HEK293 (cell line): ENCODE results near the gene PAK3.

Experiments used
- CTCF ChIA-PET: fragments of 350-600 bp; formaldehyde crosslinking; extraction: SDS; loops from one replicate; lab custom pipeline; 2021; ENCODE audit warnings: antibody characterized with exemption; lab: Yijun Ruan, JAX
- POLR2A ChIA-PET: fragments of 300-600 bp; formaldehyde crosslinking; extraction: SDS; loops from one replicate; lab custom pipeline; 2020; ENCODE audit warnings: antibody characterized with exemption, inconsistent platforms; lab: Yijun Ruan, JAX
- H3K27ac ChIP-seq: fragments of 200-500 bp; sonication (Bioruptor generic); 2 replicates; pipeline ENCODE4 v1.5.1; 2014; ENCODE audit warnings: low read depth, low read length, control low read depth, inconsistent platforms; ENCODE audit errors: extremely low read depth
- H3K36me3 ChIP-seq, 2 experiments: fragments of 200-500 bp in 1 of 2; sonication (Bioruptor generic) in 1 of 2; 1 replicate in 1 of 2; 2 replicates in 1 of 2; pipeline ENCODE4 v1.5.1; 2014 to 2017; ENCODE audit warnings: inconsistent platforms in 2 of 2, low read length in 2 of 2; ENCODE audit not compliant: control insufficient read depth in 2 of 2, insufficient read depth in 1 of 2
- H3K4me1 ChIP-seq: fragments of 200-500 bp; sonication (Bioruptor generic); 2 replicates; pipeline ENCODE4 v1.5.1; 2014; ENCODE audit warnings: mild to moderate bottlenecking, low read length, inconsistent platforms; ENCODE audit not compliant: control insufficient read depth, insufficient read depth
- H3K4me3 ChIP-seq: 2 replicates; pipeline ENCODE4 v1.5.1; 2011; ENCODE audit warnings: low read depth, mild to moderate bottlenecking, control low read depth, low read length, moderate library complexity
- H3K9me3 ChIP-seq: fragments of 200-500 bp; sonication (Bioruptor generic); 2 replicates; pipeline ENCODE4 v1.5.1; 2014; ENCODE audit warnings: low read depth, low read length, inconsistent platforms; ENCODE audit not compliant: control insufficient read depth, insufficient read depth
- BCL11A ChIP-seq: fragments of 450-650 bp; formaldehyde crosslinking; IDR thresholded peaks from 2 replicates; pipeline ENCODE4 v1.5.1; 2016; ENCODE audit warnings: low read depth, missing biosample characterization, missing genetic modification characterization
- GLI2 ChIP-seq: fragments of 450-650 bp; formaldehyde crosslinking; IDR thresholded peaks from 2 replicates; pipeline ENCODE4; 2017; ENCODE audit warnings: missing biosample characterization, missing genetic modification characterization, low read depth, borderline replicate concordance
- REPIN1 ChIP-seq: fragments of 450-650 bp; formaldehyde crosslinking; IDR thresholded peaks from 2 replicates; pipeline ENCODE4 v1.5.1; 2017; ENCODE audit warnings: missing biosample characterization, missing genetic modification characterization, low read depth
- SCRT1 ChIP-seq: fragments of 450-650 bp; formaldehyde crosslinking; IDR thresholded peaks from 2 replicates; pipeline ENCODE4 v1.5.1; 2016; ENCODE audit warnings: missing biosample characterization, missing genetic modification characterization, borderline replicate concordance
- ZNF214 ChIP-seq: fragments of 450-650 bp; formaldehyde crosslinking; IDR thresholded peaks from 2 replicates; pipeline ENCODE4 v1.5.1; 2017; ENCODE audit warnings: missing biosample characterization, mild to moderate bottlenecking, missing genetic modification characterization, borderline replicate concordance
- ZNF292 ChIP-seq: fragments of 450-650 bp; formaldehyde crosslinking; IDR thresholded peaks from 2 replicates; pipeline ENCODE4 v1.5.1; 2016; ENCODE audit warnings: low read depth, missing biosample characterization, missing genetic modification characterization, borderline replicate concordance
- ZNF449 ChIP-seq: fragments of 450-650 bp; formaldehyde crosslinking; IDR thresholded peaks from 2 replicates; pipeline ENCODE4 v1.5.1; 2017; ENCODE audit warnings: missing biosample characterization, mild to moderate bottlenecking, missing genetic modification characterization, moderate library complexity
- ZNF544 ChIP-seq: fragments of 450-650 bp; formaldehyde crosslinking; IDR thresholded peaks from 2 replicates; pipeline ENCODE4 v1.5.0; 2017; ENCODE audit warnings: missing biosample characterization, missing genetic modification characterization
- ZNF654 ChIP-seq: fragments of 450-650 bp; formaldehyde crosslinking; IDR thresholded peaks from 2 replicates; pipeline ENCODE4 v1.5.1; 2016; ENCODE audit warnings: low read depth, missing biosample characterization, missing genetic modification characterization
- ZNF707 ChIP-seq: fragments of 450-650 bp; formaldehyde crosslinking; IDR thresholded peaks from 2 replicates; pipeline ENCODE4 v1.5.1; 2016; ENCODE audit warnings: missing biosample characterization, missing genetic modification characterization
- ZNF747 ChIP-seq: fragments of 450-650 bp; formaldehyde crosslinking; IDR thresholded peaks from 2 replicates; pipeline ENCODE4 v1.5.1; 2016; ENCODE audit warnings: missing biosample characterization, missing genetic modification characterization
- TF ChIP-seq, protein P1 (sequence below): fragments of 450-650 bp; formaldehyde crosslinking; IDR thresholded peaks from 2 replicates; pipeline ENCODE4 v1.5.1; 2016; ENCODE audit warnings: missing biosample characterization, missing genetic modification characterization

The PAK3 gene

DNA sequence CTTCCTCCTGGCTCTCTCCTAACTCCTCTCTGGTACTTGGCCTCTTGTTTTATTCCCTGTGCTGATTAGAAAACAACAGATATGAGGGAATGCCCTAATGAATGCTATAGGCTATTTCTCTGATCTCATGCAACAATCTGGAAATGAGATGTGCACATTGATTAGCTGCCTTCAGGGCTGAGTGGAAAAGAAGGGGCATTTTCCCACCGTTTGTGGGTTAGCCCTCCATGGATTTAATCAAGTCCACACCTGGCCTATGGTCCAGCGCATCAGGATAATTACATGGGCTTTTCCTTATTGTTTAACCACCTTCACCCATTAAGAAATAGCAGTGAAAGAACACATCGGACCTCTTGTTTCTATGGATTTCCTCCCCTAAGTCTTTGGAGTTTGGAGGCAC, 104.3 kb downstream of the PAK3 start (continued):
- TF ChIP-seq ZNF214 (tag by site-specific recombination) = no peak
- no peak for TF ChIP-seq ZNF707
- no peak for TF ChIP-seq SCRT1
- no peak for TF ChIP-seq ZNF544 (tag by site-specific recombination)
- no peak for TF ChIP-seq REPIN1

- TF ChIP-seq ZNF707 (no peak), ZNF747 (tag by site-specific recombination) (no peak), ZNF449 (tag by site-specific recombination) (no peak), GLI2 (no peak)
- ChIA-PET CTCF (no interaction called here), POLR2A (no interaction called here)
- H3K4me3 ChIP-seq = no peak overlapping the region
- H3K27ac ChIP-seq = no peak overlapping the region
- H3K4me1 ChIP-seq = no peaks in the 10 kb centered on the region
- H3K9me3 ChIP-seq = no peaks in the 10 kb centered on the region
- no peaks in the 10 kb centered on the region for H3K36me3 ChIP-seq
Measured at GRCh38 chrX:111207851-111208250, 111.9 kb downstream of the PAK3 start.

DNA sequence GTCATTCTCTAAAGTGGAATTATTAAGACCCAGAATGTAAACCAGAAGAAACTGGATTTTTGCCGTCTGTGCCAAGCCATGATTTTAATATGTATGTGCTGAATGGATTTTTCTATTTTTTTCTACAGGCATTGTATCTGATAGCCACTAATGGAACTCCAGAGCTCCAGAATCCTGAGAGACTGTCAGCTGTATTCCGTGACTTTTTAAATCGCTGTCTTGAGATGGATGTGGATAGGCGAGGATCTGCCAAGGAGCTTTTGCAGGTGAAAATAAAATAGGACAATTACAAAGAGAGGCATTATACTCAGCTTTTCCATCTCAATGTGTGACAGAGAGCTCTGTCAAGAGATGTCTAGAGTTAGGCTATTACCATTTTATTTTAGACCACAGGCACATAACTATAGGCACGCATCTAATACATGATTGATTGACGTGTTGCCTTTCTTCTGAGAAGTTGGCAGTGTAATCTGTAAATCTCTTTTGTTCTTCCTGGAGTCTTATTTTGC, 120.4 kb downstream of the PAK3 start:
- H3K4me3 ChIP-seq = no peak overlapping the region
- no peak for TF ChIP-seq ZNF292 (tag by site-specific recombination)
- CTCF ChIA-PET = no interaction called here
- POLR2A ChIA-PET = no interaction called here
- no peak overlapping the region for H3K27ac ChIP-seq
- no peaks in the 10 kb centered on the region for H3K9me3 ChIP-seq
- H3K36me3 ChIP-seq = no peaks in the 10 kb centered on the region
- no peaks in the 10 kb centered on the region for H3K4me1 ChIP-seq

- Histone ChIP-seq H3K4me3 (no peak overlapping the region), H3K9me3 (no peaks in the 10 kb centered on the region), H3K4me1 (no peaks in the 10 kb centered on the region), H3K27ac (no peak overlapping the region), H3K36me3 (no peaks in the 10 kb centered on the region)
- TF ChIP-seq BCL11A (tag by site-specific recombination) = no peak
- peak; percentile 95 for TF ChIP-seq ZNF654 (tag by site-specific recombination)
- TF ChIP-seq, protein P1, sequence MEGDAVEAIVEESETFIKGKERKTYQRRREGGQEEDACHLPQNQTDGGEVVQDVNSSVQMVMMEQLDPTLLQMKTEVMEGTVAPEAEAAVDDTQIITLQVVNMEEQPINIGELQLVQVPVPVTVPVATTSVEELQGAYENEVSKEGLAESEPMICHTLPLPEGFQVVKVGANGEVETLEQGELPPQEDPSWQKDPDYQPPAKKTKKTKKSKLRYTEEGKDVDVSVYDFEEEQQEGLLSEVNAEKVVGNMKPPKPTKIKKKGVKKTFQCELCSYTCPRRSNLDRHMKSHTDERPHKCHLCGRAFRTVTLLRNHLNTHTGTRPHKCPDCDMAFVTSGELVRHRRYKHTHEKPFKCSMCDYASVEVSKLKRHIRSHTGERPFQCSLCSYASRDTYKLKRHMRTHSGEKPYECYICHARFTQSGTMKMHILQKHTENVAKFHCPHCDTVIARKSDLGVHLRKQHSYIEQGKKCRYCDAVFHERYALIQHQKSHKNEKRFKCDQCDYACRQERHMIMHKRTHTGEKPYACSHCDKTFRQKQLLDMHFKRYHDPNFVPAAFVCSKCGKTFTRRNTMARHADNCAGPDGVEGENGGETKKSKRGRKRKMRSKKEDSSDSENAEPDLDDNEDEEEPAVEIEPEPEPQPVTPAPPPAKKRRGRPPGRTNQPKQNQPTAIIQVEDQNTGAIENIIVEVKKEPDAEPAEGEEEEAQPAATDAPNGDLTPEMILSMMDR = peak; percentile 44; the same call in 1 of the 2 replicates
- POLR2A ChIA-PET = no interaction called here
- CTCF ChIA-PET = interaction anchor here (0.6 to 3.2 kb wide), 19 partner anchors 9 to 798 kb away, joined by 3 to 41 read pairs (median 4); no protein-coding TSS in a partner anchor
Measured at GRCh38 chrX:111244235-111244750, 148.3 kb downstream of the PAK3 start.
